Sigmoid colon (tissue), 7 donors: Measurements from ENCODE around the gene CBL. TPM values are rescaled to one million over a fixed set of nuclear protein-coding genes. Genes with fewer than 3 reads are reported as not detected.

Experiments used
- DNase-seq: peaks from one replicate; pipeline ENCODE4 v3.0.0-alpha.2; 2019
- H3K27ac ChIP-seq, 4 donors: fragments of 200-600 bp; sonication (generic); one replicate each; pipeline ENCODE4 v1.5.1; 2016 to 2019; ENCODE audit warnings: mild to moderate bottlenecking in 1 of 4
- H3K27me3 ChIP-seq, 3 donors: fragments of 200-600 bp; sonication (generic); one replicate each; pipeline ENCODE4 v1.5.1; 2019; ENCODE audit warnings: mild to moderate bottlenecking in 1 of 3
- H3K36me3 ChIP-seq, 4 donors: fragments of 200-600 bp; sonication (generic); one replicate each; pipeline ENCODE4 v1.5.1; 2016 to 2019
- H3K4me1 ChIP-seq, 4 donors: fragments of 200-600 bp; sonication (generic); one replicate each; pipeline ENCODE4 v1.5.1; 2017 to 2019
- H3K4me3 ChIP-seq, 4 donors: fragments of 200-600 bp; sonication (generic); one replicate each; pipeline ENCODE4 v1.5.1; 2017 to 2019; ENCODE audit warnings: mild to moderate bottlenecking in 2 of 4, moderate library complexity in 1 of 4
- H3K9me3 ChIP-seq, 4 donors: fragments of 200-600 bp in 3 of 4; sonication (generic) in 3 of 4; one replicate each; pipeline versions ENCODE4 v1.5.1 to v1.6.1; 2013 to 2019
- EP300 ChIP-seq, 4 donors: sonication (generic); formaldehyde crosslinking; IDR thresholded peaks; one replicate each; pipeline ENCODE4 v1.6.1; 2017; ENCODE audit warnings: antibody characterized with exemption in 4 of 4
- POLR2A ChIP-seq, 2 donors: fragments of 450-650 bp; IDR thresholded peaks; one replicate each; pipeline ENCODE4 v1.6.1; 2016; ENCODE audit warnings: antibody characterized with exemption in 2 of 2, mild to moderate bottlenecking in 2 of 2, moderate library complexity in 2 of 2
- POLR2AphosphoS5 ChIP-seq, 4 donors: sonication (generic); formaldehyde crosslinking; IDR thresholded peaks; one replicate each; pipeline ENCODE4 v1.6.1; 2017; ENCODE audit warnings: antibody characterized with exemption in 4 of 4
- WGBS, 2 donors: extraction: QIAGEN DNeasy Blood & Tissue Kit; methylation state at CpG; one replicate each; pipeline ENCODE4 v1.1.7; 2013; 5-methylcytosine and 5-hydroxymethylcytosine counted together
- intact Hi-C: fragments of 100-400 bp; cut with DNase I; formaldehyde crosslinking; loops from one replicate; pipeline ENCODE4 v1.15.1; 2023
- polyA plus RNA-seq, 3 donors: library from polyadenylated mRNA; stranded (reverse); fragments of 200-250 nt; gene quantifications; one replicate each; pipeline ENCODE4 v1.2.3, GENCODE V29; 2013
- total RNA-seq, 4 donors: library from RNA; depleted of rRNA; stranded (reverse); fragments of >200 nt; gene quantifications; one replicate each; pipeline ENCODE4 v1.1.0, GENCODE V29; 2016
- TF ChIP-seq, protein P1 (sequence below), 4 experiments: fragments of 450-650 bp in 3 of 4; fragments of 200-600 bp in 1 of 4; IDR thresholded peaks; one replicate each; pipeline ENCODE4 v1.5.1; 2016 to 2019; ENCODE audit warnings: antibody characterized with exemption in 4 of 4, mild to moderate bottlenecking in 3 of 4, moderate library complexity in 2 of 4
- donor health status: healthy with polysubstance abuse.
- donor health status: Bipolar disorder and iron deficiency.
- donor health status: healthy.

Gene CBL
- total and polyA plus RNA-seq, 7 donors: 1.8 to 17.7 (median 11.8) TPM

DNA sequence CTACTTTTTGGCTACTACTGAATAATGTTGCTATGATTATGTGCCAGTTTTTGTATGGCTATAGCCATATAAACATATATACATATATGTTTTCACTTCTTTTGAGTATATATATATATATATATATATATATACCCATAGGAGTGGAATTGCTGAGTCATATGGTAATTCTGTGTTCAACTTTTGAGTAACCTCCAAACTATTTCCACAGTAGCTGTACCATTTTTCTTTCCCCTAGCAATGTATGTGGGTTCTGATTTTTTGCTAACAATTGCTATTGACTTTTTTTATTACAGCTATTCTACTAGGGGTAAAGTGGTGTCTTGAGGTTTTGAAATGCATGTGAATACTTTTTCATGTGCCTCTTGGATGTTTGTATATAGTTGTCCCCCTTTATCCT, 30.4 kb downstream of the CBL start:
- no peak for TF ChIP-seq POLR2A (IDR thresholded peaks at IDR 0.05)
- TF ChIP-seq, protein P1, sequence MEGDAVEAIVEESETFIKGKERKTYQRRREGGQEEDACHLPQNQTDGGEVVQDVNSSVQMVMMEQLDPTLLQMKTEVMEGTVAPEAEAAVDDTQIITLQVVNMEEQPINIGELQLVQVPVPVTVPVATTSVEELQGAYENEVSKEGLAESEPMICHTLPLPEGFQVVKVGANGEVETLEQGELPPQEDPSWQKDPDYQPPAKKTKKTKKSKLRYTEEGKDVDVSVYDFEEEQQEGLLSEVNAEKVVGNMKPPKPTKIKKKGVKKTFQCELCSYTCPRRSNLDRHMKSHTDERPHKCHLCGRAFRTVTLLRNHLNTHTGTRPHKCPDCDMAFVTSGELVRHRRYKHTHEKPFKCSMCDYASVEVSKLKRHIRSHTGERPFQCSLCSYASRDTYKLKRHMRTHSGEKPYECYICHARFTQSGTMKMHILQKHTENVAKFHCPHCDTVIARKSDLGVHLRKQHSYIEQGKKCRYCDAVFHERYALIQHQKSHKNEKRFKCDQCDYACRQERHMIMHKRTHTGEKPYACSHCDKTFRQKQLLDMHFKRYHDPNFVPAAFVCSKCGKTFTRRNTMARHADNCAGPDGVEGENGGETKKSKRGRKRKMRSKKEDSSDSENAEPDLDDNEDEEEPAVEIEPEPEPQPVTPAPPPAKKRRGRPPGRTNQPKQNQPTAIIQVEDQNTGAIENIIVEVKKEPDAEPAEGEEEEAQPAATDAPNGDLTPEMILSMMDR (IDR thresholded peaks at IDR 0.05): no peak
- TF ChIP-seq POLR2AphosphoS5 (IDR thresholded peaks at IDR 0.05): no peak
- TF ChIP-seq EP300 (IDR thresholded peaks at IDR 0.05): no peak

DNA sequence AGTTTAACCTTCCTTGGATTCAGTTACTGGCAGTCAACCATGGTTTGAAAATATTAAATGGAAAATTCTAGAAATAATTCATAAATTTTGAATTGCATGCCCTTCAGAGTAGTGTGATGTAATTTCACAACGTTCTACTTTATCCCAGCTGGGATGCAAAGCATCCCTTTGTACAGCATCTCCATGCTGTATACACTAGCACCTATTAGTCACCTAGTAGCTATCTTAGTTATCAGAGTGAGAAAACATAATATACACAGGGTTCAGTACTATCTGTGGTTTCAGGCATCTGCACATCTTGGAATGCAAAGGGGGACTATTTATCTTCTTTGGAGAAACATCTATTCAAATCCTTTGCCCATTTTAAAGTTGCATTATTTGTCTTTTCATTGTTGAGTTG, 30.8 kb downstream of the CBL start:
- no peak for DNase-seq
- intact Hi-C loops: no loop called here
- TF ChIP-seq EP300 (IDR thresholded peaks at IDR 0.05) (no peak), POLR2A (IDR thresholded peaks at IDR 0.05) (no peak), POLR2AphosphoS5 (IDR thresholded peaks at IDR 0.05) (no peak)
- TF ChIP-seq, protein P1 (IDR thresholded peaks at IDR 0.05): no peak
- Histone ChIP-seq H3K27ac (no peak overlapping the region), H3K27me3 (no peaks in the 10 kb centered on the region), H3K4me1 (no peaks in the 10 kb centered on the region), H3K9me3 (no peaks in the 10 kb centered on the region), H3K36me3 (peaks cover 0 to 13% (median 2%) of the 10 kb centered on the region in 4 donors), H3K4me3 (no peak overlapping the region)
- WGBS, 2 donors: 83 to 85% methylated on average over 1 of the region's 1 CpG

More for the DNA sequence above, 30.4 kb downstream of the CBL start:
- no peaks in the 10 kb centered on the region for H3K4me1 ChIP-seq
- peaks cover 0 to 13% (median 2%) of the 10 kb centered on the region in 4 donors for H3K36me3 ChIP-seq
- H3K4me3 ChIP-seq: no peak overlapping the region
- intact Hi-C loops: no loop called here
- H3K27ac ChIP-seq: no peak overlapping the region
- DNase-seq: no peak
- H3K27me3 ChIP-seq: no peaks in the 10 kb centered on the region
- no peaks in the 10 kb centered on the region for H3K9me3 ChIP-seq

DNA sequence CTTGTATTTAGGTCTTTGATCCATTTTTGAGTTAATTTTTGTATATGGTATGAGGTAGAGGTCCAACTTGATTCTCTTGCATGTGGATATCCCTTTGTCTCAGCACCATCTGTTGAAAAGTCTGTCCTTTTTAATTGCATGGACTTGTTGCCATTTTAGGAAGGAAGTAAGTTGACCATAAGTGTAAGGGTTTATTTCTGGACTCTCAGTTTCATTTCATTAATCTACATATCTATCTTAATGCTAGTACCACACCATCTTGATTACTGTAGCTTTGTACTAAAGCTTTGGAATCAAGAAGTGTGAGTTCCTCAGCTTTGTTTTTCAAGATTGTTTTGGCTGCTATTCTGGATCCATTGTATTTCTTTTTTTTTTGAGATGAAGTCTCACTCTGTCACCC, 31.4 kb downstream of the CBL start:
- no peak for DNase-seq
- no peaks in the 10 kb centered on the region for H3K27me3 ChIP-seq
- no peaks in the 10 kb centered on the region for H3K4me1 ChIP-seq
- no peak overlapping the region for H3K4me3 ChIP-seq
- no peak overlapping the region for H3K27ac ChIP-seq
- TF ChIP-seq POLR2AphosphoS5 (IDR thresholded peaks at IDR 0.05): no peak
- no peak for TF ChIP-seq EP300 (IDR thresholded peaks at IDR 0.05)
- TF ChIP-seq, protein P1 (IDR thresholded peaks at IDR 0.05): no peak
- no peak for TF ChIP-seq POLR2A (IDR thresholded peaks at IDR 0.05)
- intact Hi-C loops: no loop called here
- H3K9me3 ChIP-seq: no peaks in the 10 kb centered on the region
- peaks cover 0 to 10% (median 2%) of the 10 kb centered on the region in 4 donors for H3K36me3 ChIP-seq

- Histone ChIP-seq H3K27me3 (no peaks in the 10 kb centered on the region), H3K4me3 (no peak overlapping the region), H3K9me3 (no peaks in the 10 kb centered on the region), H3K27ac (peak overlapping the region in 1 of 4 donors; percentile 25), H3K36me3 (no peaks in the 10 kb centered on the region), H3K4me1 (peaks cover 0 to 25% (median 14%) of the 10 kb centered on the region in 4 donors)
- 92 to 94% methylated on average over 8 of the region's 8 CpGs for WGBS, 2 donors
- intact Hi-C loops: no loop called here
- TF ChIP-seq, protein P1 (IDR thresholded peaks at IDR 0.05): no peak
- TF ChIP-seq EP300 (IDR thresholded peaks at IDR 0.05) (no peak), POLR2AphosphoS5 (IDR thresholded peaks at IDR 0.05) (no peak), POLR2A (IDR thresholded peaks at IDR 0.05) (no peak)
- no peak for DNase-seq
These were observed 42.9 kb downstream of the CBL start for GRCh38 chr11:119248750-119249670.
